H1 (cell line): Measurements from ENCODE around the gene CORO6. TPM values are rescaled to one million over a fixed set of nuclear protein-coding genes. Genes with fewer than 3 reads are reported as not detected.
A peak's percentile ranks its signal among the peaks of the same experiment; 100 is the strongest.

Experiments
- CTCF ChIA-PET: fragments of 300-600 bp; sonication (Branson Sonifier 250); formaldehyde crosslinking; loops from one replicate; lab custom pipeline; 2021; ENCODE audit not compliant: partially characterized antibody; lab: Charles Lee
- POLR2A ChIA-PET: fragments of 300-600 bp; sonication (Branson Sonifier 250); formaldehyde crosslinking; loops from one replicate; lab custom pipeline; 2021; ENCODE audit warnings: inconsistent platforms; ENCODE audit not compliant: partially characterized antibody; lab: Charles Lee
- DNase-seq, 2 experiments: peaks; one replicate each; pipeline versions ENCODE4 v3.0.0 to v3.0.0-alpha.2; 2010 to 2022; ENCODE audit warnings: low spot score in 2 of 2, low read depth in 1 of 2, mixed read lengths in 1 of 2
- FAIRE-seq: peaks from 2 replicates; lab custom pipeline; 2011; peaks lifted over from hg19 to GRCh38; lab: Jason Lieb, UNC
- H2AFZ ChIP-seq: 2 replicates; pipeline ENCODE4 v1.8.1; 2012; ENCODE audit warnings: low read length, inconsistent platforms
- H2AK5ac ChIP-seq: 2 replicates; pipeline ENCODE4 v1.6.1; 2013; ENCODE audit warnings: low read depth, low read length
- H2BK120ac ChIP-seq: replicated peaks from 2 replicates; pipeline ENCODE3; 2013; ENCODE audit warnings: low read depth, low read length, inconsistent platforms
- H2BK12ac ChIP-seq: 2 replicates; pipeline ENCODE4 v1.6.1; 2013; ENCODE audit warnings: low read depth, low read length
- H2BK15ac ChIP-seq: 2 replicates; pipeline ENCODE4 v1.6.1; 2013; ENCODE audit warnings: low read length
- H2BK20ac ChIP-seq: 2 replicates; pipeline ENCODE4 v1.6.1; 2013; ENCODE audit warnings: low read length
- H2BK5ac ChIP-seq: 2 replicates; pipeline ENCODE4 v1.6.1; 2013; ENCODE audit warnings: low read depth, low read length
- H3K14ac ChIP-seq: 2 replicates; pipeline ENCODE4 v1.6.1; 2013; ENCODE audit warnings: inconsistent platforms; ENCODE audit not compliant: insufficient read length
- H3K18ac ChIP-seq: 2 replicates; pipeline ENCODE4 v1.6.1; 2013; ENCODE audit warnings: low read length; ENCODE audit errors: extremely low read depth
- H3K23ac ChIP-seq: 2 replicates; pipeline ENCODE4 v1.6.1; 2013; ENCODE audit warnings: inconsistent platforms; ENCODE audit not compliant: insufficient read length
- H3K23me2 ChIP-seq: 2 replicates; pipeline ENCODE4 v1.6.1; 2013; ENCODE audit warnings: low read depth, low read length
- H3K27ac ChIP-seq: 2 replicates; pipeline ENCODE4 v1.6.1; 2011; ENCODE audit warnings: low read depth, low read length, inconsistent platforms
- H3K27me3 ChIP-seq, 4 experiments: replicated peaks in 1 of 4; 1 replicate in 1 of 4; 2 replicates in 3 of 4; pipeline versions ENCODE4 v1.6.1 to v1.8.1; 2011 to 2013; ENCODE audit warnings: low read length in 3 of 4, mild to moderate bottlenecking in 3 of 4, inconsistent platforms in 2 of 4, mixed read lengths in 2 of 4, moderate library complexity in 1 of 4; ENCODE audit not compliant: control insufficient read depth in 3 of 4, insufficient read depth in 3 of 4; ENCODE audit errors: extremely low read depth in 1 of 4
- H3K36me3 ChIP-seq, 4 experiments: 2 replicates each; pipeline versions ENCODE4 v1.6.1 to v1.8.1; 2011 to 2013; ENCODE audit warnings: mild to moderate bottlenecking in 4 of 4, low read length in 3 of 4, moderate library complexity in 2 of 4, control low read depth in 1 of 4, inconsistent platforms in 1 of 4; ENCODE audit not compliant: insufficient read depth in 4 of 4, control insufficient read depth in 2 of 4
- H3K4ac ChIP-seq: replicated peaks from 2 replicates; pipeline ENCODE3; 2013; ENCODE audit warnings: low read length, low read depth, mixed read lengths, inconsistent platforms; ENCODE audit not compliant: insufficient read length
- H3K4me1 ChIP-seq, 4 experiments: replicated peaks in 1 of 4; 1 replicate in 1 of 4; 2 replicates in 3 of 4; pipeline versions ENCODE4 v1.6.1 to v1.8.1; 2011 to 2013; ENCODE audit warnings: low read length in 3 of 4, inconsistent platforms in 2 of 4, mixed read lengths in 1 of 4; ENCODE audit not compliant: insufficient read depth in 4 of 4, control insufficient read depth in 3 of 4
- H3K4me2 ChIP-seq, 2 experiments: 2 replicates each; pipeline versions ENCODE4 v1.6.1 to v1.8.1; 2011 to 2013; ENCODE audit warnings: low read depth in 2 of 2, low read length in 2 of 2, control low read depth in 1 of 2, inconsistent platforms in 1 of 2, mild to moderate bottlenecking in 1 of 2; ENCODE audit not compliant: insufficient read depth in 1 of 2
- H3K4me3 ChIP-seq, 4 experiments: fragments of 200-600, 300-600 bp in 1 of 4; sonication (generic), shearing (Covaris generic), sonication (Bioruptor Twin) in 1 of 4; 2 replicates each; pipeline versions ENCODE4 v1.5.1 to v1.8.1; 2011 to 2016; ENCODE audit warnings: low read length in 4 of 4, low read depth in 3 of 4, control low read depth in 2 of 4, inconsistent platforms in 2 of 4, mild to moderate bottlenecking in 2 of 4, mixed read lengths in 1 of 4, moderate library complexity in 1 of 4; ENCODE audit not compliant: insufficient read depth in 2 of 4; ENCODE audit errors: extremely low read depth in 1 of 4
- H3K56ac ChIP-seq: replicated peaks from 2 replicates; pipeline ENCODE3; 2013; ENCODE audit warnings: low read depth, mild to moderate bottlenecking, mixed read lengths, low read length, inconsistent platforms; ENCODE audit not compliant: insufficient read length
- H3K79me1 ChIP-seq: 2 replicates; pipeline ENCODE4 v1.6.1; 2013; ENCODE audit warnings: low read depth, low read length, control low read depth
- H3K79me2 ChIP-seq, 2 experiments: 2 replicates each; pipeline versions ENCODE4 v1.6.1 to v1.8.1; 2012 to 2013; ENCODE audit warnings: low read length in 2 of 2, mild to moderate bottlenecking in 2 of 2, inconsistent platforms in 1 of 2; ENCODE audit not compliant: insufficient read depth in 2 of 2, control insufficient read depth in 1 of 2
- H3K9ac ChIP-seq, 4 experiments: replicated peaks in 1 of 4; 1 replicate in 1 of 4; 2 replicates in 3 of 4; pipeline versions ENCODE4 v1.6.1 to v1.8.1; 2011 to 2013; ENCODE audit warnings: low read depth in 3 of 4, low read length in 3 of 4, control low read depth in 2 of 4, mild to moderate bottlenecking in 2 of 4, moderate library complexity in 2 of 4, inconsistent platforms in 1 of 4; ENCODE audit errors: extremely low read depth in 1 of 4
- H3K9me3 ChIP-seq, 2 experiments: 2 replicates each; pipeline versions ENCODE4 v1.6.1 to v1.8.1; 2012 to 2013; ENCODE audit warnings: mild to moderate bottlenecking in 2 of 2, moderate library complexity in 2 of 2, control low read depth in 1 of 2, inconsistent platforms in 1 of 2, low read depth in 1 of 2, low read length in 1 of 2, mixed read lengths in 1 of 2; ENCODE audit not compliant: insufficient read depth in 2 of 2
- H4K20me1 ChIP-seq, 2 experiments: replicated peaks in 1 of 2; 2 replicates each; pipeline versions ENCODE3 to v1.8.1; 2011 to 2013; ENCODE audit warnings: inconsistent platforms in 2 of 2, low read length in 2 of 2, mild to moderate bottlenecking in 1 of 2; ENCODE audit not compliant: insufficient read depth in 2 of 2, control insufficient read depth in 1 of 2
- H4K5ac ChIP-seq: 2 replicates; pipeline ENCODE4 v1.6.1; 2013; ENCODE audit warnings: low read length, low read depth, mixed read lengths, inconsistent platforms; ENCODE audit not compliant: insufficient read length
- H4K8ac ChIP-seq: 2 replicates; pipeline ENCODE4 v1.8.0; 2013; ENCODE audit warnings: mild to moderate bottlenecking, moderate library complexity, low read length, inconsistent platforms; ENCODE audit not compliant: insufficient read depth; ENCODE audit errors: extremely low read depth
- H4K91ac ChIP-seq: replicated peaks from 2 replicates; pipeline ENCODE3; 2013; ENCODE audit warnings: low read length, mixed read lengths, inconsistent platforms; ENCODE audit not compliant: insufficient read length
- BCL11A ChIP-seq, 2 experiments: IDR thresholded peaks; one replicate each; pipeline ENCODE4 v1.6.1; 2011; ENCODE audit warnings: low read depth in 2 of 2, low read length in 2 of 2, mild to moderate bottlenecking in 2 of 2
- BRCA1 ChIP-seq: IDR thresholded peaks from 2 replicates; pipeline ENCODE4 v1.6.1; 2012; ENCODE audit warnings: low read depth, low read length, improper control_type of control experiment
- CEBPB ChIP-seq: IDR thresholded peaks from 2 replicates; pipeline ENCODE4 v1.6.1; 2012; ENCODE audit warnings: low read depth, low read length
- CHD2 ChIP-seq: IDR thresholded peaks from 2 replicates; pipeline ENCODE4 v1.6.1; 2012; ENCODE audit warnings: low read length, improper control_type of control experiment
- JUND ChIP-seq: IDR thresholded peaks from 2 replicates; pipeline ENCODE4 v1.6.1; 2011; ENCODE audit warnings: mild to moderate bottlenecking, improper control_type of control experiment, low read length
- KDM1A ChIP-seq: fragments of 200-600, 300-600 bp; sonication (generic); IDR thresholded peaks from 2 replicates; pipeline ENCODE4 v1.7.1; 2016; ENCODE audit warnings: mild to moderate bottlenecking, low read length, borderline replicate concordance
- POU5F1 ChIP-seq: IDR thresholded peaks from 2 replicates; pipeline ENCODE4 v1.6.1; 2011; ENCODE audit warnings: low read depth, mild to moderate bottlenecking, low read length, moderate library complexity
- RBBP5 ChIP-seq: IDR thresholded peaks from 2 replicates; pipeline ENCODE4 v1.7.1; 2012; ENCODE audit warnings: low read depth, mild to moderate bottlenecking, inconsistent platforms, low read length, moderate library complexity, borderline replicate concordance
- TAF1 ChIP-seq: IDR thresholded peaks from 2 replicates; pipeline ENCODE4 v1.6.1; 2011; ENCODE audit warnings: mild to moderate bottlenecking, low read depth, low read length
- TBP ChIP-seq: IDR thresholded peaks from 2 replicates; pipeline ENCODE4 v1.6.1; 2011; ENCODE audit warnings: low read depth, low read length, improper control_type of control experiment
- ZNF274 ChIP-seq: IDR thresholded peaks from 2 replicates; pipeline ENCODE4 v1.7.0; 2012; ENCODE audit warnings: low read length, borderline replicate concordance; ENCODE audit errors: extremely low read depth
- WGBS, 2 experiments: shearing (Covaris generic) in 1 of 2; methylation state at CpG; one replicate each; pipeline versions ENCODE4 v1.1.6 to v1.1.7; 2013 to 2015; ENCODE audit warnings: low lambda C conversion rate in 2 of 2, mixed read lengths in 2 of 2, inconsistent platforms in 1 of 2, low coverage in 1 of 2, missing lambda C conversion rate in 1 of 2; ENCODE audit not compliant: insufficient replicate concordance in 2 of 2, insufficient coverage in 1 of 2, insufficient read length in 1 of 2; ENCODE audit errors: extremely low coverage in 1 of 2, missing lambda C conversion rate in 1 of 2; 5-methylcytosine and 5-hydroxymethylcytosine counted together
- polyA plus RNA-seq, 7 experiments: library from polyadenylated mRNA; depleted of rRNA in 3 of 7; stranded (reverse) in 5 of 7; unstranded in 2 of 7; fragments of >200 nt in 5 of 7; fragments of 200-250 nt in 2 of 7; gene quantifications; 1 replicate in 5 of 7; 2 replicates in 1 of 7; 4 replicates in 1 of 7; pipeline versions ENCODE4 v1.2.1 to v1.2.3, GENCODE V29; 2011 to 2013; ENCODE audit warnings: missing spikeins in 2 of 7, mixed read lengths in 2 of 7
- total RNA-seq: library from RNA; stranded (reverse); fragmentation: NEBNext Ultra II Directional; extraction: Animal tissue kit (Norgen Biotek cat#: 25700); gene quantifications from 2 replicates; pipeline ENCODE4 v1.2.1, GENCODE V29; 2021
- TF ChIP-seq, protein P1 (sequence below): IDR thresholded peaks from 2 replicates; pipeline ENCODE4 v1.6.1; 2012; ENCODE audit warnings: inconsistent platforms

CORO6 gene
- total and polyA plus RNA-seq, 2 of the 8 experiments (the other 6 are each of a cell fraction or from before 2014, with no cell fraction given): 2.5 to 8.6 TPM

GRCh38 chr17:29620779-29621500, 1.8 kb downstream of the CORO6 start:
- Histone ChIP-seq H3K9me3 (no peaks in the 10 kb centered on the region), H3K23me2 (peaks cover 18% of the 10 kb centered on the region; the same call in 1 of the 2 replicates), H2BK15ac (peak overlapping the region; percentile 83; the same call in 1 of the 2 replicates), H2AFZ (no peak overlapping the region), H3K36me3 (no peaks in the 10 kb centered on the region), H2AK5ac (no peak overlapping the region; the same call in 1 of the 2 replicates), H4K20me1 (peaks cover 5 to 6% of the 10 kb centered on the region in 2 experiments), H3K4me2 (peak overlapping the region in 1 of 2 experiments; percentile 6; a peak in 1 of 4 replicates), H4K8ac (no peak overlapping the region), H3K14ac (no peak overlapping the region), H3K18ac (0 out of 2 replicates have a peak overlapping the region, but pooled peaks have one; percentile 51), H2BK20ac (peak overlapping the region; percentile 32; the same call in 1 of the 2 replicates), H3K23ac (no peak overlapping the region), H3K79me1 (no peaks in the 10 kb centered on the region), H4K5ac (no peak overlapping the region), H3K4ac (no peak overlapping the region), H3K27me3 (peaks cover 17 to 58% (median 45%) of the 10 kb centered on the region in 4 experiments), H3K56ac (no peak overlapping the region), H2BK5ac (no peak overlapping the region), H4K91ac (no peak overlapping the region), H3K9ac (no peak overlapping the region), H2BK120ac (no peak overlapping the region), H3K79me2 (no peaks in the 10 kb centered on the region), H3K4me3 (no peak overlapping the region), H3K27ac (no peak overlapping the region), H2BK12ac (peak overlapping the region; percentile 88; the same call in 1 of the 2 replicates), H3K4me1 (peaks cover 16 to 40% (median 28%) of the 10 kb centered on the region in 4 experiments)
- FAIRE-seq (no peak), DNase-seq (no peak)
- ChIA-PET CTCF (interaction anchor here (0.7 to 13.1 kb wide), 11 partner anchors 8 to 473 kb away, joined by 3 to 193 read pairs (median 4); partner anchors contain the start of genes ABHD15, SSH2 and TP53I13), POLR2A (interaction anchor here (1.7 kb wide), 1 partner anchor 29 kb away, joined by 9 read pairs; the partner anchor contains the start of gene ANKRD13B)
- 95% methylated on average over 12 of the region's 12 CpGs; no CpG with 5 or more reads in 1 of the 2 experiments for WGBS, 2 experiments
- TF ChIP-seq TBP: no peak
- no peak for TF ChIP-seq CEBPB
- no peak for TF ChIP-seq BCL11A (IDR thresholded peaks at IDR 0.05; ENCODE audit: low read depth in 2 of 2, low read length in 2 of 2)
- no peak for TF ChIP-seq JUND
- TF ChIP-seq ZNF274: no peak
- no peak for TF ChIP-seq RBBP5
- TF ChIP-seq KDM1A: no peak
- TF ChIP-seq TAF1: no peak
- no peak for TF ChIP-seq CHD2
- no peak for TF ChIP-seq BRCA1
- no peak for TF ChIP-seq POU5F1
- TF ChIP-seq, protein P1, sequence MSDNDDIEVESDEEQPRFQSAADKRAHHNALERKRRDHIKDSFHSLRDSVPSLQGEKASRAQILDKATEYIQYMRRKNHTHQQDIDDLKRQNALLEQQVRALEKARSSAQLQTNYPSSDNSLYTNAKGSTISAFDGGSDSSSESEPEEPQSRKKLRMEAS: no peak; the same call in 1 of the 2 replicates
